GM21381 (cell line): ENCODE data around the gene IKZF1.

ENCODE experiments used
- ATAC-seq: cut with Tn5 transposase; IDR thresholded peaks from one replicate; pipeline ENCODE4 v1.9.1; 2021; ENCODE audit warnings: mild to moderate bottlenecking, moderate library complexity; ENCODE audit not compliant: unreplicated experiment

The IKZF1 gene

GRCh38 chr7:50431722-50432305 is 127.3 kb downstream of the IKZF1 start:
- no peak for ATAC-seq

GRCh38 chr7:50436133-50436806 is 131.8 kb downstream of the IKZF1 start:
- no peak for ATAC-seq

GRCh38 chr7:50446542-50446960 is 142.0 kb downstream of the IKZF1 start:
- peak; percentile 29 for ATAC-seq

GRCh38 chr7:50448823-50449222 is 144.3 kb downstream of the IKZF1 start:
- ATAC-seq = peak; percentile 29

- ATAC-seq = no peak
Observed at GRCh38 chr7:50449501-50449880, 145.0 kb downstream of the IKZF1 start.

- peak; percentile 87 for ATAC-seq
Observed at GRCh38 chr7:50449881-50450589, 145.5 kb downstream of the IKZF1 start, which contains the start of gene FIGNL1. Gene FIGNL1, minus strand, starts transcription at chr7:50450350. Its CDS starts 3,063 bp downstream, at chr7:50447287.

- ATAC-seq = peak; percentile 2
Observed at GRCh38 chr7:50450590-50451032, 146.1 kb downstream of the IKZF1 start.
